ENCODE results near the gene SLC12A8. TPM values are rescaled to one million over a fixed set of nuclear protein-coding genes. Genes with fewer than 3 reads are reported as not detected.
"Not testable (repeated sequence)": the region's sequence is repeated elsewhere in the genome, so short reads cannot be mapped to it uniquely, and the experiment has no call there.

SLC12A8 gene
- total RNA-seq, 4 donors from 2014 or later = 5.4 to 10.5 (median 6.8) TPM

GRCh38 chr3:125083776-125084175, 128.8 kb downstream of the SLC12A8 start:
- Histone ChIP-seq H3K36me3 (no peaks in the 10 kb centered on the region), H3K4me1 (no peaks in the 10 kb centered on the region), H3K27me3 (no peaks in the 10 kb centered on the region), H3K9me3 (no peaks in the 10 kb centered on the region), H3K27ac (no peak overlapping the region), H3K4me3 (no peak overlapping the region)
- DNase-seq = no peak
- 80 to 86% methylated on average over 5 to 10 of the region's 10 CpGs for WGBS, 2 donors (ENCODE audit: low coverage in 1 of 2)
- TF ChIP-seq POLR2AphosphoS5 (IDR thresholded peaks at IDR 0.05) = no peak
- TF ChIP-seq CTCF (IDR thresholded peaks at IDR 0.05) = no peak
- in situ Hi-C loops (cut with MboI; ENCODE audit: low pct_ligation_motif_present in 1 of 4, low pct_unique_long_range_greater_than_20kb in 1 of 4, low sequenced_read_pairs in 3 of 4) (no loop called here), intact Hi-C loops (cut with DNase I; ENCODE audit: low total_unique reads) (no loop called here)

GRCh38 chr3:125082339-125082738, 130.2 kb downstream of the SLC12A8 start:
- H3K36me3 ChIP-seq; H3K27ac ChIP-seq; H3K27me3 ChIP-seq; H3K4me1 ChIP-seq; DNase-seq; H3K9me3 ChIP-seq; H3K4me3 ChIP-seq; in situ Hi-C loops (cut with MboI; ENCODE audit: low pct_ligation_motif_present in 1 of 4, low pct_unique_long_range_greater_than_20kb in 1 of 4, low sequenced_read_pairs in 3 of 4); intact Hi-C loops (cut with DNase I; ENCODE audit: low total_unique reads): not testable (repeated sequence)
- 82% methylated on average over 4 of the region's 4 CpGs; no CpG with 5 or more reads in 1 of the 2 donors for WGBS, 2 donors (ENCODE audit: low coverage in 1 of 2)

- no peaks in the 10 kb centered on the region for H3K9me3 ChIP-seq
- H3K4me1 ChIP-seq = no peaks in the 10 kb centered on the region
- in situ Hi-C loops (cut with MboI; ENCODE audit: low pct_ligation_motif_present in 1 of 4, low pct_unique_long_range_greater_than_20kb in 1 of 4, low sequenced_read_pairs in 3 of 4) = no loop called here
- WGBS, 2 donors (ENCODE audit: low coverage in 1 of 2) = 100% methylated on average over 1 of the region's 1 CpG; no CpG with 5 or more reads in 1 of the 2 donors
- no peaks in the 10 kb centered on the region for H3K36me3 ChIP-seq
- intact Hi-C loops (cut with DNase I; ENCODE audit: low total_unique reads) = no loop called here
- H3K27ac ChIP-seq = no peak overlapping the region
- no peaks in the 10 kb centered on the region for H3K27me3 ChIP-seq
- TF ChIP-seq EP300 (IDR thresholded peaks at IDR 0.05; ENCODE audit: low read depth) (no peak), POLR2AphosphoS5 (IDR thresholded peaks at IDR 0.05) (no peak), POLR2A (IDR thresholded peaks at IDR 0.05) (no peak), CTCF (IDR thresholded peaks at IDR 0.05) (no peak)
- no peak for DNase-seq
- no peak overlapping the region for H3K4me3 ChIP-seq
Observed at GRCh38 chr3:125080077-125080476, 132.5 kb downstream of the SLC12A8 start.

DNA sequence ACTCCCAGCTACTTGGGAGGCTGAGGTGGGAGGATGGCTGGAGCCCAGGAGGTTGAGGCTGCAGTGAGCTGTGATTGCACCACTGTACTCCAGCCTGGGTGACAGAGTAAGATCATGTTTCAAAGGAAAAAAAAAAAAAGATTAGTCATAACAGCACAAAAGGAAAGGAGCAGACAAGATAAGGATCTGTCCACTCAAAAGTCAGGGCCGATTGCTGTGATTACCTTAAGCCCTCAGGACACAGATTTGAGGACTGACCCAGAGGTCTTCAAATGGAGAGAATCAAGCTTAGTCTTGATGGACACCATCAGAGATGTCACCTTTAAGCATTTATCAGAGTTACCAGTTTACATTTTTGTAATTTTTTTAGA, 132.9 kb downstream of the SLC12A8 start:
- in situ Hi-C loops (cut with MboI; ENCODE audit: low pct_ligation_motif_present in 1 of 4, low pct_unique_long_range_greater_than_20kb in 1 of 4, low sequenced_read_pairs in 3 of 4) (no loop called here), intact Hi-C loops (cut with DNase I; ENCODE audit: low total_unique reads) (no loop called here)
- H3K9me3 ChIP-seq = no peaks in the 10 kb centered on the region
- H3K27ac ChIP-seq = no peak overlapping the region
- TF ChIP-seq POLR2AphosphoS5 (IDR thresholded peaks at IDR 0.05) (no peak), POLR2A (IDR thresholded peaks at IDR 0.05) (no peak)
- 20 to 88% methylated on average over 1 of the region's 1 CpG for WGBS, 2 donors (ENCODE audit: low coverage in 1 of 2)
- H3K4me3 ChIP-seq = no peak overlapping the region
- no peak for DNase-seq
- H3K4me1 ChIP-seq = no peaks in the 10 kb centered on the region
- H3K27me3 ChIP-seq = no peaks in the 10 kb centered on the region
- H3K36me3 ChIP-seq = no peaks in the 10 kb centered on the region

DNA sequence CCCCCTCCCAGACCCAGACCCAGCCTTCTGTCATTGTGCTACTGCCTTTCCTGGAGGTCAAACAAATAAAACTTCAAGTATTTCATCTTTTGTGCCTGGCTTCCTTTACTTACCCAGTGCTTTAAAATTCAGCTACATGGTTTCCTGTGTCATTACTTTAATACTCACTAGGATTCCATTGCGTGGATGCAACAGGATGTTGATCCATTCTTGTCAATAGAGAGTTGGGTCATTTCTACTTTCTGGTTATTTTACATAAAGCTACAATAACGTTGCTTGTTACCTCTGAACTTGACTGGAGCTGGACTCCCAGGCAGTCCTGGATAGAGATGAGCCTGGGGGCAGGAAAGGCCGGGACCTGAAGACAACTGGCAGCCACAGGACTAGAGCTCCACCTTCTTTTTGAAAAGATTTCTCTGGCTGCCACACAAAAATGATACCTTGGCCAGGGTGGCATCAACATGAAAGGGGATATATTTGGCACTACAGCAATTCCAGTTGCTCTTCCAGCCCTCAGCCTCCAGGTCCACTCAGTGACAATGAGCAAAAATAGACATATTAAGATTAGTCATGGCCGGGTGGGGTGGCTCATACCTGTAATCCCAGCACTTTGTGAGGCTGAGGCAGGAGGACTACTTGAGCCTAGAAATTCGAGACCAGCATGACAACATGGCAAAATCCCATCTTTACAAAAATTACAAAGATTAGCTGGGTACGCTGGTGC, 133.4 kb downstream of the SLC12A8 start:
- H3K9me3 ChIP-seq = no peaks in the 10 kb centered on the region
- intact Hi-C loops (cut with DNase I; ENCODE audit: low total_unique reads) = no loop called here

More for the DNA sequence above, 133.4 kb downstream of the SLC12A8 start:
- in situ Hi-C loops (cut with MboI; ENCODE audit: low pct_ligation_motif_present in 1 of 4, low pct_unique_long_range_greater_than_20kb in 1 of 4, low sequenced_read_pairs in 3 of 4) = no loop called here
- WGBS, 2 donors (ENCODE audit: low coverage in 1 of 2) = 89 to 100% methylated on average over 3 to 6 of the region's 6 CpGs
- Histone ChIP-seq H3K4me3 (no peak overlapping the region), H3K27ac (no peak overlapping the region), H3K4me1 (no peaks in the 10 kb centered on the region), H3K36me3 (no peaks in the 10 kb centered on the region), H3K27me3 (no peaks in the 10 kb centered on the region)
- DNase-seq = no peak
- TF ChIP-seq POLR2AphosphoS5 (IDR thresholded peaks at IDR 0.05) = no peak
- TF ChIP-seq POLR2A (IDR thresholded peaks at IDR 0.05) = no peak
- TF ChIP-seq CTCF (IDR thresholded peaks at IDR 0.05) = no peak
- TF ChIP-seq EP300 (IDR thresholded peaks at IDR 0.05; ENCODE audit: low read depth) = no peak
